Hepatocyte (in vitro differentiated cells): ENCODE measurements around the gene FAM219B. TPM values are rescaled to one million over a fixed set of nuclear protein-coding genes. Genes with fewer than 3 reads are reported as not detected.
A peak's percentile ranks its signal among the peaks of the same experiment; 100 is the strongest.

Source experiments
- DNase-seq: peaks from one replicate; pipeline ENCODE4 v3.0.0-alpha.2; 2016; ENCODE audit warnings: low spot score
- H2AFZ ChIP-seq: fragments of 200-600 bp; sonication (generic); 2 replicates; pipeline ENCODE4 v1.6.0; 2016; ENCODE audit warnings: antibody characterized with exemption, mild to moderate bottlenecking
- H3K27ac ChIP-seq: fragments of 200-600 bp; sonication (generic); 2 replicates; pipeline ENCODE4 v1.5.1; 2016; ENCODE audit warnings: mild to moderate bottlenecking
- H3K27me3 ChIP-seq: fragments of 200-600 bp; sonication (generic); 2 replicates; pipeline ENCODE4 v1.6.1; 2016
- H3K36me3 ChIP-seq: fragments of 200-600 bp; sonication (generic); replicated peaks from 2 replicates; pipeline ENCODE4 v1.5.1; 2016; ENCODE audit warnings: low read depth; ENCODE audit not compliant: insufficient read depth
- H3K4me1 ChIP-seq: fragments of 200-600 bp; sonication (generic); 2 replicates; pipeline ENCODE4 v1.5.1; 2016; ENCODE audit warnings: mild to moderate bottlenecking, moderate library complexity; ENCODE audit not compliant: insufficient read depth
- H3K4me2 ChIP-seq: fragments of 200-600 bp; sonication (generic); 2 replicates; pipeline ENCODE4 v1.6.0; 2016
- H3K4me3 ChIP-seq: fragments of 200-600 bp; sonication (generic); 2 replicates; pipeline ENCODE4 v1.5.1; 2016; ENCODE audit warnings: mild to moderate bottlenecking
- H3K79me2 ChIP-seq: fragments of 200-600 bp; sonication (generic); 2 replicates; pipeline ENCODE4 v1.6.0; 2017; ENCODE audit warnings: mild to moderate bottlenecking
- H3K9me2 ChIP-seq: fragments of 200-600 bp; sonication (generic); replicated peaks from 2 replicates; pipeline ENCODE4 v1.6.0; 2017; ENCODE audit warnings: mild to moderate bottlenecking; ENCODE audit not compliant: insufficient read depth
- H3K9me3 ChIP-seq: fragments of 200-600 bp; sonication (generic); 2 replicates; pipeline ENCODE4 v1.5.1; 2016; ENCODE audit warnings: low read depth, mild to moderate bottlenecking
- H4K20me1 ChIP-seq: fragments of 200-600 bp; sonication (generic); 2 replicates; pipeline ENCODE4 v1.6.0; 2016; ENCODE audit warnings: mild to moderate bottlenecking; ENCODE audit not compliant: insufficient read depth, poor library complexity, severe bottlenecking
- EZH2 ChIP-seq: fragments of 200-600 bp; sonication (generic); IDR thresholded peaks from 2 replicates; pipeline ENCODE4 v1.6.1; 2016; ENCODE audit warnings: antibody characterized with exemption, mild to moderate bottlenecking, borderline replicate concordance
- EZH2phosphoT487 ChIP-seq: fragments of 200-600 bp; sonication (generic); IDR thresholded peaks from one replicate; pipeline ENCODE4 v1.6.1; 2018; ENCODE audit warnings: antibody characterized with exemption, mild to moderate bottlenecking, low read depth, moderate library complexity; ENCODE audit not compliant: unreplicated experiment, severe bottlenecking
- WGBS: methylation state at CpG from one replicate; pipeline ENCODE4 v1.1.6; 2016; ENCODE audit warnings: low lambda C conversion rate; ENCODE audit errors: missing lambda C conversion rate; 5-methylcytosine and 5-hydroxymethylcytosine counted together
- polyA plus RNA-seq: library from polyadenylated mRNA; unstranded; fragments of >200 nt; fragmentation: Nextera tagmentation; extraction: Ambion mirVana; gene quantifications from 2 replicates; pipeline ENCODE4 v1.2.1, GENCODE V29; 2016
- total RNA-seq: library from RNA; depleted of rRNA; stranded (reverse); fragments of >200 nt; gene quantifications from 2 replicates; pipeline ENCODE4 v1.2.3, GENCODE V29; 2014
- TF ChIP-seq, protein P1 (sequence below): fragments of 200-600 bp; sonication (generic); IDR thresholded peaks from 2 replicates; pipeline ENCODE4 v1.5.1; 2016; ENCODE audit warnings: antibody characterized with exemption, mild to moderate bottlenecking; ENCODE audit not compliant: poor library complexity

The FAM219B gene
- total and polyA plus RNA-seq, 2 experiments from 2014 or later: 35.9 to 36.9 TPM

DNA sequence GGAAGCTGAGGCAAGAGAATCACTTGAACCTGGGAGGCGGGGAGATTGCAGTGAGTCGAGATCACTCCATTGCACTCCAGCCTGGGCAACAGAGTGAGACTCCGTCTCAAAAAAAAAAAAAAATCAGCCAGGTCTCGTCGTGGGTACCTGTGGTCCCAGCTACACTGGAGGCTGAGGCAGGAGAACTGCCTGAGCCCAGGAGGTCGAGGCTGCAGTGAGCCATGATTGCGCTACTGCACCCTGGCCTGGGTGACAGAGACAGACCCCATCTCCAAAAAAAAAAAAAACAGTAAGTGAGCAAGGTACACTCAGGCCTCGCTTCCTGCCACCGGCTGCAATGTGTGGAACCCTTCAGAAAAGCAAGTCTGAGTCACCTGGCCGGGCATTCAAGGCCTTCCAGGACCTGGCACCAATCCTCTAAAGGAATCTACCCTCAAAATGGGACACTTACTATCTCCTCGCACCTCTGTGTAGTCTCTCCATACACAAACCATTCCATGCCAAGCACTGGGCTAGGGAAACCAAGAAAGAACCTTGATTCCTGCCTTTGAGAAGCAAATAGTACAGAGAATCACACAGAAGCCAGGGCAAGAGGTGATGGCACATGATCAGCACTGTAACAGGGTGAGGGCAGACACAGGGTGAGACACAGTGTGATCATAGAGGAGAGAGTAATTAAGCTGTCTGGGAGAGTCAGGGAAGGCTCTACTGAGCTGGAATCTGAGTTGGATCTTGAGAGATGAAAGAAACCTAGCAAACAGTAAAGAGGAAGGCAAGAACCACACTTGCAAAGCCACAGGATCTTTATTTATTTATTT, 43.2 kb downstream of the FAM219B start:
- Histone ChIP-seq H4K20me1 (peaks cover 65% of the 10 kb centered on the region), H3K9me2 (no peaks in the 10 kb centered on the region), H2AFZ (no peak overlapping the region), H3K79me2 (peaks cover 94% of the 10 kb centered on the region), H3K27me3 (no peaks in the 10 kb centered on the region), H3K27ac (no peak overlapping the region), H3K4me1 (peaks cover 33% of the 10 kb centered on the region), H3K4me2 (no peak overlapping the region), H3K4me3 (no peak overlapping the region), H3K36me3 (no peaks in the 10 kb centered on the region), H3K9me3 (no peaks in the 10 kb centered on the region)
- DNase-seq: no peak
- 81% methylated on average over 8 of the region's 11 CpGs for WGBS
- TF ChIP-seq EZH2 (no peak), EZH2phosphoT487 (no peak)
- TF ChIP-seq, protein P1, sequence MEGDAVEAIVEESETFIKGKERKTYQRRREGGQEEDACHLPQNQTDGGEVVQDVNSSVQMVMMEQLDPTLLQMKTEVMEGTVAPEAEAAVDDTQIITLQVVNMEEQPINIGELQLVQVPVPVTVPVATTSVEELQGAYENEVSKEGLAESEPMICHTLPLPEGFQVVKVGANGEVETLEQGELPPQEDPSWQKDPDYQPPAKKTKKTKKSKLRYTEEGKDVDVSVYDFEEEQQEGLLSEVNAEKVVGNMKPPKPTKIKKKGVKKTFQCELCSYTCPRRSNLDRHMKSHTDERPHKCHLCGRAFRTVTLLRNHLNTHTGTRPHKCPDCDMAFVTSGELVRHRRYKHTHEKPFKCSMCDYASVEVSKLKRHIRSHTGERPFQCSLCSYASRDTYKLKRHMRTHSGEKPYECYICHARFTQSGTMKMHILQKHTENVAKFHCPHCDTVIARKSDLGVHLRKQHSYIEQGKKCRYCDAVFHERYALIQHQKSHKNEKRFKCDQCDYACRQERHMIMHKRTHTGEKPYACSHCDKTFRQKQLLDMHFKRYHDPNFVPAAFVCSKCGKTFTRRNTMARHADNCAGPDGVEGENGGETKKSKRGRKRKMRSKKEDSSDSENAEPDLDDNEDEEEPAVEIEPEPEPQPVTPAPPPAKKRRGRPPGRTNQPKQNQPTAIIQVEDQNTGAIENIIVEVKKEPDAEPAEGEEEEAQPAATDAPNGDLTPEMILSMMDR: no peak

DNA sequence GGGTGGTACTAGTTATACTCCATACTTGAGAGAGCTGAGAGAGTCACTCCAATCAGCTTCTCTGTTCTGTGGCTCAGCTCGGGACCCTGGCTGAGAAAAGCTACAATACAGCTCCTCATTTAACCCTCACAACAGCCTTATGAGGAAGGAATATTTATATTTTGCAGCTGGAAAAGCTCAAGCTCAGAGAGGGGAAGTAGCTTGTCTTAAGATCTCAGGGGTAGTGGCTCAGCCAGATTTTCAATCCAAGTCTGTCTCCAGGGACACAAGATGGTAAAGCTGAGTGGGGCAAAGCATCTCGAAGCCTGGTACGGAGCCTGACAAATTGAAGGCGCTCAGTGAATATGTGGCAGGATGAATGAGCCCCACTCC, 48.3 kb downstream of the FAM219B start:
- no peak for TF ChIP-seq EZH2
- TF ChIP-seq, protein P1: no peak
- TF ChIP-seq EZH2phosphoT487: no peak
- peaks cover 49% of the 10 kb centered on the region for H4K20me1 ChIP-seq
- no peak for DNase-seq
- H3K4me1 ChIP-seq: peaks cover 11% of the 10 kb centered on the region
- WGBS: 90% methylated on average over 4 of the region's 4 CpGs
- H3K36me3 ChIP-seq: no peaks in the 10 kb centered on the region
- H3K9me3 ChIP-seq: no peaks in the 10 kb centered on the region
- H3K79me2 ChIP-seq: peaks cover 83% of the 10 kb centered on the region
- no peak overlapping the region for H3K27ac ChIP-seq
- no peak overlapping the region for H3K4me2 ChIP-seq
- H3K9me2 ChIP-seq: no peaks in the 10 kb centered on the region
- no peak overlapping the region for H2AFZ ChIP-seq
- H3K27me3 ChIP-seq: no peaks in the 10 kb centered on the region
- no peak overlapping the region for H3K4me3 ChIP-seq

DNA sequence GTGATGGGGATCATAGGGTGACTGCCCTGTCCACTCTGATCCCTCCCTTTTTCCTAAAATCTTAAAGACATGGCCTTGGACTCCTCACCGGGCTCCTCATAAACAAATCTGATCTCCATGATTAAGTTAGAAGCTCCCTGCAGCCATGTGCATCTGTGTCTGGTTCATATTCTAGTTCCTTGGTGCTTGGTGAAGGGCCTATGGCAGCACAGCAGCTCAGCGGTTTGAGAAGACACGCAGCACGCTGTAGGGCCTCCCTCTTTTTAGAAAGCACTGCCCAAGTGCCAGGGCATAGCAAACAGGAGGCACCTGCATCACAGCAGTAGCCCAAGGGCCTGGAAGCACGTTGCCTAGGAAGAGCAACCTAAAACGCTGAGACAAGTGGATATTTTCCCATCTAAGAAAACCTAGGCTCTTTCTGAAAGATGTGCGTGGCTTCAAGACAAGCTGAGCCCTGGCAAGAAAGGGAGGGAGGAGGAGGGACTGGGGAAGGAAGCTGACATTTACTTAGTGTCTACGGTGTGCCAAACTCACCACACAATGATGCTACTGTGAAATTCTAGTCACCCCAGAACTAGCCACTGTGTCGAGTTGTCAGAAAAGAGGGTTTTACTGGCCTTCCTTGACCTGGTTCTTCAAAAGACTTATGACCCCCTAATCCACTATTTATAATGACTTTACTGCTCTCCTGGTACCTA, 48.8 kb downstream of the FAM219B start:
- Histone ChIP-seq H3K4me3 (no peak overlapping the region), H3K27me3 (no peaks in the 10 kb centered on the region), H4K20me1 (peaks cover 49% of the 10 kb centered on the region), H3K79me2 (peaks cover 77% of the 10 kb centered on the region), H3K9me2 (no peaks in the 10 kb centered on the region), H2AFZ (no peak overlapping the region), H3K9me3 (no peaks in the 10 kb centered on the region), H3K27ac (peak overlapping the region; percentile 34), H3K4me2 (no peak overlapping the region), H3K36me3 (no peaks in the 10 kb centered on the region), H3K4me1 (peaks cover 11% of the 10 kb centered on the region)
- WGBS: 91% methylated on average over 9 of the region's 9 CpGs
- no peak for DNase-seq
- TF ChIP-seq EZH2phosphoT487 (no peak), EZH2 (no peak)
- TF ChIP-seq, protein P1: no peak
